Brain microvascular endothelial cell (primary cell): ENCODE measurements around the gene TMEM131L.

Experiments
- DNase-seq: peaks from one replicate; pipeline ENCODE4 v3.0.0-alpha.2; 2020
- H3K27ac ChIP-seq: fragments of 250-450 bp; sonication (Bioruptor Pico); 2 replicates; pipeline ENCODE4 v1.5.1; 2020; ENCODE audit warnings: mild to moderate bottlenecking, moderate library complexity
- H3K27me3 ChIP-seq: fragments of 250-450 bp; sonication (Bioruptor Pico); replicated peaks from 2 replicates; pipeline ENCODE4 v1.5.1; 2020; ENCODE audit warnings: mild to moderate bottlenecking
- H3K36me3 ChIP-seq: fragments of 250-450 bp; sonication (Bioruptor Pico); replicated peaks from 2 replicates; pipeline ENCODE4 v1.5.1; 2020; ENCODE audit warnings: mild to moderate bottlenecking
- H3K4me3 ChIP-seq: 2 replicates; pipeline ENCODE4 v1.5.1; 2011; ENCODE audit warnings: low read depth, mild to moderate bottlenecking, control low read depth, low read length, moderate library complexity
- in situ Hi-C: cut with HindIII; loops from 2 replicates; pipeline ENCODE4 v1.10.0; 2017; ENCODE audit warnings: low sequenced_read_pairs, low pct_ligation_motif_present
- TF ChIP-seq, protein P1 (sequence below): IDR thresholded peaks from 2 replicates; pipeline ENCODE4 v1.5.1; 2011; ENCODE audit warnings: low read depth, mild to moderate bottlenecking, moderate library complexity, low read length, control low read depth, inconsistent platforms; ENCODE audit errors: missing control alignments

The TMEM131L gene

DNA sequence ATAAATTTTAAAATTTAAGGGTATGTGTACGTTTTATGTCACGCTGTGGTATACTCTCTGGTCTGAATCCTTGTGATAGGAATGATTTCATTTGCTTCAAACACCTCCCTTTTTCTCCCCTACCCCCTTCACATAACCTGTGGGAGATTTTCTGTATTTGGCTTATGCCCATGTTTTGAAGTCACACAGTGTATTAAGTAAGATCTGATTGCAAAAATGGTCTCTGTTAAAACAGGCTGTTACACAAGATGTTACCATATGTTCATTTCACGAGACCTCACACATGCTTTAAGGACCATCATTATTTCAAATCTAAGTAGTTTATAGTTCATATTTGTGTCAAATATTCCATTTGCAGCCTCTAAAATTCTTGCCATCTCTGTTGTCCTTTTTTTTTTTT, 63.5 kb downstream of the TMEM131L start:
- no peak for DNase-seq
- Histone ChIP-seq H3K27ac (no peak overlapping the region), H3K27me3 (no peaks in the 10 kb centered on the region), H3K36me3 (no peaks in the 10 kb centered on the region), H3K4me3 (no peak overlapping the region)
- TF ChIP-seq, protein P1, sequence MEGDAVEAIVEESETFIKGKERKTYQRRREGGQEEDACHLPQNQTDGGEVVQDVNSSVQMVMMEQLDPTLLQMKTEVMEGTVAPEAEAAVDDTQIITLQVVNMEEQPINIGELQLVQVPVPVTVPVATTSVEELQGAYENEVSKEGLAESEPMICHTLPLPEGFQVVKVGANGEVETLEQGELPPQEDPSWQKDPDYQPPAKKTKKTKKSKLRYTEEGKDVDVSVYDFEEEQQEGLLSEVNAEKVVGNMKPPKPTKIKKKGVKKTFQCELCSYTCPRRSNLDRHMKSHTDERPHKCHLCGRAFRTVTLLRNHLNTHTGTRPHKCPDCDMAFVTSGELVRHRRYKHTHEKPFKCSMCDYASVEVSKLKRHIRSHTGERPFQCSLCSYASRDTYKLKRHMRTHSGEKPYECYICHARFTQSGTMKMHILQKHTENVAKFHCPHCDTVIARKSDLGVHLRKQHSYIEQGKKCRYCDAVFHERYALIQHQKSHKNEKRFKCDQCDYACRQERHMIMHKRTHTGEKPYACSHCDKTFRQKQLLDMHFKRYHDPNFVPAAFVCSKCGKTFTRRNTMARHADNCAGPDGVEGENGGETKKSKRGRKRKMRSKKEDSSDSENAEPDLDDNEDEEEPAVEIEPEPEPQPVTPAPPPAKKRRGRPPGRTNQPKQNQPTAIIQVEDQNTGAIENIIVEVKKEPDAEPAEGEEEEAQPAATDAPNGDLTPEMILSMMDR: no peak
- in situ Hi-C loops: no loop called here

DNA sequence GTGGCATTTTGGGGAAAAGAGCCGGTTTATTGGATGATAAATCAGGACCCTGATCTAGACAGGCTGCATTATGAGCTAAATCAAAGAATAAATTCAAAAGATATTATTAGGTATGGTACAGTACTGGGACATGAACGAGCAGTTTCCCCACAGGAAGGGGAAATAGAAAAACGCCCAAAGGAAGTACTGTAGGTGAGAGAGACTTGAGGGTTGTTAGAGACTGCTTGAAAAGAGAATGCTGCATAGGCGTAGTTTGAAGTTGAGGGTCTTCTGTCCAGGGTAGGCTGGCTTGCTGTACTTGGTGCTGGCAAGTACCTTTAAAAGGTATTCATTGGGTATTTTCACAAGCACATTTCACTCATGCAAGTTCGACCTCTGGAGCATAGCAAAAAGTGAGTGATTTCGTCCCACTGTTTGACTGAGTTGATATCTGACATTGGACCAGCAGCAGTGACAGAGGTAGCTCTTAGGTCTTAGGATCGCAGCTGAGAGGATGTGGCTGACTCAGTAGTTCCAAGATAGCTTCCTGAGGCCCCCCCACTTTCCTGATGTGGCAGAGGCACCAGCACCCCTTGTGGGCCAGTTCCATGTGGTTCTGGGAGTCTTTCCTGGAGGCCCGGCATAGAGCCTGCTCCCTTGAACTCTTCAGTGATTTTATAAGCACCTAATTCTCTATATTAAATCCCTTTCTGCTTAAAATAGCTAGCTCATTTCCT, 64.3 kb downstream of the TMEM131L start:
- H3K4me3 ChIP-seq: no peak overlapping the region
- TF ChIP-seq, protein P1: no peak
- DNase-seq: no peak
- no peak overlapping the region for H3K27ac ChIP-seq
- no peaks in the 10 kb centered on the region for H3K36me3 ChIP-seq
- in situ Hi-C loops: no loop called here
- H3K27me3 ChIP-seq: no peaks in the 10 kb centered on the region

DNA sequence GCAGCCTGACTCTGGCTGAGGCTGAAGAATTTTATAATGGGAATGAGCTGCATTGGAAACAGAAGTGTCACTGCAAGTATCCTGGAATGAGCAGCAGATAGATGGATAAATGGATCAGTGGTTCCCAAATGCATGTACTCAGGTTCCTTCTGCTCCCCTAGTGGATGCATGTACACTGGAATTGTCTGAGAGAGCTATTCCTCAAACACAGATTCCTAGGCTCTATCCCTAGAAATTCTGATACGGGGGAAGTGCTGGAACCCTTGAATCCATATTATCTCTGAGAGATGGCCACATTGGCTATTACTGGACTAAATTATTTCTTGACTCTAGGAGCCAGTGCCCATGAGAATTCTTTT, 64.8 kb downstream of the TMEM131L start:
- H3K36me3 ChIP-seq: no peaks in the 10 kb centered on the region
- H3K4me3 ChIP-seq: no peak overlapping the region
- H3K27me3 ChIP-seq: no peaks in the 10 kb centered on the region
- TF ChIP-seq, protein P1: peak; percentile 48
- DNase-seq: no peak
- in situ Hi-C loops: no loop called here
- no peak overlapping the region for H3K27ac ChIP-seq

DNA sequence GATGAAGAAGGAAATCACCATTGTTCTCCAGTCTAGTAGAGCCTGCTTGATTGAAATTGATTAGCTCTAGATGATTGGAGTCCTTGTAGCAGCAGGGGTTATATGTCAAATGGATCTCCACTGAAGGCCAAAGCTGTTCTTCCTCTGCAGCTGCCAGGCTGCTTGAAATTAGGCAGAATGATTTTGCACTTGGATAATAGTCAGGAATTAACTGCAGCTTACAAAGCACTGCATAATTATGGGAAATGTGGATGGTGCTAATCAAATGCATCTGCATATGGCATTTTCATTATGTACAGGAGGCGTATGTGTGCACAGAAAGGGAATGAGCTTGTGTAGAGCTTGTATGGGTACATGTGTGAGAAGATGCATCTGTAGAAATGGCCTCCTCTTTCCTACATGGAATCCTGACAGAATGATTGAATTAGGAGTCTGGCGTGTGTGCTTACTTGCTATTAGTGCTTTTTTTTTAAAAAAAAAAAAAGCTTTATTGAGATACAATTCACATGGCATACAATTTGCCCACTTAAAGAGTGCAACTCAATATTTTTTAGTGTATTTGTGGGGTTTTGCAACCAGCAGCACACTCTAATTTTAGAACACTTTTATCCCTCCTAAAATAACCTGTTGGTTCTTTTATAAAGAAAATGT, 65.9 kb downstream of the TMEM131L start:
- H3K36me3 ChIP-seq: no peaks in the 10 kb centered on the region
- TF ChIP-seq, protein P1: no peak
- no peaks in the 10 kb centered on the region for H3K27me3 ChIP-seq
- DNase-seq: no peak
- in situ Hi-C loops: no loop called here
- H3K4me3 ChIP-seq: no peak overlapping the region
- H3K27ac ChIP-seq: no peak overlapping the region

DNA sequence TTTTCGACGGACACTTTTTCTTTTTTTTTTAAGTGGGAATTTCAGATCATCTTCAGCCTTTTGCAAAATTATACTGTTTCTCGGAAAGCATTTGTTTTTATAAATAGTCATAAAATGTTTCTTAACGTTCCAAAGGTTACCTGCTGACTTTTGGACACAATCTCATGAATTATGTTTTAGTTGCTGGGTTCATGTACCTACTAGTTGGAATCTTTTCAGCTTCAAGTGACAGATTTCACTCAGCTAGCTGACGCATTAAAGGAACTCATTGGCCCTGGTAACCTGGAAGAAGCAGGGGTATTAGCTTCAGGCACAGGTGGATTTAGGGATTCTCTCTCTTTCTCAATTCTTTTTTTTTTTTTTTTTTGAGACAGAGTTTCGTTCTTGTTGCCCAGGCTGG, 66.5 kb downstream of the TMEM131L start:
- TF ChIP-seq, protein P1: no peak
- in situ Hi-C loops: no loop called here
- Histone ChIP-seq H3K27ac (no peak overlapping the region), H3K4me3 (no peak overlapping the region), H3K27me3 (no peaks in the 10 kb centered on the region), H3K36me3 (no peaks in the 10 kb centered on the region)
- no peak for DNase-seq
